H9 (cell line): ENCODE results near the gene LRP2BP. TPM values are rescaled to one million over a fixed set of nuclear protein-coding genes. Genes with fewer than 3 reads are reported as not detected.
"Not testable (repeated sequence)": the region's sequence is repeated elsewhere in the genome, so short reads cannot be mapped to it uniquely, and the experiment has no call there.

Experiments
- DNase-seq: peaks from one replicate; pipeline ENCODE4 v3.0.0-alpha.2; 2017
- H2AFZ ChIP-seq: one replicate; pipeline ENCODE4 v1.6.1; 2013; ENCODE audit warnings: mild to moderate bottlenecking, low read length, control low read depth, moderate library complexity
- H2AK5ac ChIP-seq: 2 replicates; pipeline ENCODE4 v1.6.1; 2013; ENCODE audit warnings: low read length, control low read depth, mixed read lengths; ENCODE audit not compliant: insufficient read length
- H2BK120ac ChIP-seq: one replicate; pipeline ENCODE4 v1.6.1; 2013; ENCODE audit warnings: low read depth, mild to moderate bottlenecking, low read length, control low read depth, inconsistent platforms; ENCODE audit not compliant: poor library complexity, severe bottlenecking
- H2BK12ac ChIP-seq: 2 replicates; pipeline ENCODE4 v1.6.1; 2013; ENCODE audit warnings: low read length, control low read depth, mixed read lengths, low read depth; ENCODE audit not compliant: insufficient read length
- H2BK15ac ChIP-seq: 2 replicates; pipeline ENCODE4 v1.6.1; 2013; ENCODE audit warnings: low read depth, low read length, control low read depth
- H2BK20ac ChIP-seq: one replicate; pipeline ENCODE4 v1.6.1; 2013; ENCODE audit warnings: low read depth, mild to moderate bottlenecking, low read length, control low read depth, inconsistent platforms; ENCODE audit not compliant: poor library complexity, severe bottlenecking
- H2BK5ac ChIP-seq: 2 replicates; pipeline ENCODE4 v1.6.1; 2013; ENCODE audit warnings: low read length, control low read depth, mixed read lengths; ENCODE audit not compliant: insufficient read length
- H3K14ac ChIP-seq: 2 replicates; pipeline ENCODE4 v1.6.1; 2013; ENCODE audit warnings: low read length, control low read depth; ENCODE audit not compliant: insufficient read depth
- H3K18ac ChIP-seq: 2 replicates; pipeline ENCODE4 v1.6.1; 2013; ENCODE audit warnings: low read depth, mild to moderate bottlenecking, mixed read lengths, low read length, control low read depth; ENCODE audit not compliant: insufficient read length
- H3K23ac ChIP-seq: 2 replicates; pipeline ENCODE4 v1.6.1; 2013; ENCODE audit warnings: low read length, control low read depth, mixed read lengths, low read depth; ENCODE audit not compliant: insufficient read length
- H3K23me2 ChIP-seq: 2 replicates; pipeline ENCODE4 v1.6.1; 2013; ENCODE audit warnings: low read depth, mild to moderate bottlenecking, mixed read lengths, low read length, control low read depth; ENCODE audit not compliant: insufficient read length, poor library complexity, severe bottlenecking
- H3K27ac ChIP-seq: 2 replicates; pipeline ENCODE4 v1.5.1; 2013; ENCODE audit warnings: low read length, control low read depth, mixed read lengths, low read depth; ENCODE audit not compliant: insufficient read length
- H3K27me3 ChIP-seq: 2 replicates; pipeline ENCODE4 v1.6.1; 2013; ENCODE audit warnings: low read length, control low read depth, inconsistent platforms; ENCODE audit not compliant: insufficient read depth
- H3K4ac ChIP-seq: 2 replicates; pipeline ENCODE4 v1.6.1; 2013; ENCODE audit warnings: low read depth, mild to moderate bottlenecking, control low read depth, inconsistent platforms, low read length, moderate library complexity
- H3K4me1 ChIP-seq: 2 replicates; pipeline ENCODE4 v1.6.1; 2013; ENCODE audit warnings: low read length, control low read depth, inconsistent platforms; ENCODE audit not compliant: insufficient read depth
- H3K4me2 ChIP-seq: 2 replicates; pipeline ENCODE4 v1.6.1; 2013; ENCODE audit warnings: low read length, control low read depth, mixed read lengths; ENCODE audit not compliant: insufficient read length, insufficient read depth
- H3K56ac ChIP-seq: 2 replicates; pipeline ENCODE4 v1.6.1; 2013; ENCODE audit warnings: low read depth, mild to moderate bottlenecking, mixed read lengths, low read length, control low read depth; ENCODE audit not compliant: insufficient read length
- H3K79me1 ChIP-seq: 2 replicates; pipeline ENCODE4 v1.6.1; 2013; ENCODE audit warnings: low read depth, mild to moderate bottlenecking, moderate library complexity, low read length, control low read depth, inconsistent platforms; ENCODE audit not compliant: insufficient read depth, poor library complexity, severe bottlenecking
- H3K79me2 ChIP-seq: 2 replicates; pipeline ENCODE4 v1.6.1; 2013; ENCODE audit warnings: low read length, control low read depth, inconsistent platforms; ENCODE audit not compliant: insufficient read depth
- H3K9ac ChIP-seq: 2 replicates; pipeline ENCODE4 v1.6.1; 2013; ENCODE audit warnings: low read length, control low read depth, mixed read lengths; ENCODE audit not compliant: insufficient read length; ENCODE audit errors: extremely low read depth
- H3K9me3 ChIP-seq: one replicate; pipeline ENCODE4 v1.6.1; 2013; ENCODE audit warnings: low read depth, low read length, inconsistent platforms; ENCODE audit not compliant: control insufficient read depth
- H3T11ph ChIP-seq: one replicate; pipeline ENCODE4 v1.6.1; 2013; ENCODE audit warnings: mild to moderate bottlenecking, low read length, control low read depth, inconsistent platforms
- H4K20me1 ChIP-seq: one replicate; pipeline ENCODE4 v1.6.1; 2013; ENCODE audit not compliant: control insufficient read depth, insufficient read length, insufficient read depth
- H4K5ac ChIP-seq: 2 replicates; pipeline ENCODE4 v1.6.1; 2013; ENCODE audit warnings: low read depth, mild to moderate bottlenecking, mixed read lengths, low read length, control low read depth; ENCODE audit not compliant: insufficient read length
- H4K8ac ChIP-seq: replicated peaks from 2 replicates; pipeline ENCODE4 v1.6.1; 2013; ENCODE audit warnings: low read length, control low read depth, mixed read lengths, low read depth; ENCODE audit not compliant: insufficient read length
- H4K91ac ChIP-seq: 2 replicates; pipeline ENCODE4 v1.6.1; 2013; ENCODE audit warnings: low read depth, mild to moderate bottlenecking, moderate library complexity, mixed read lengths, low read length, control low read depth; ENCODE audit not compliant: insufficient read length
- H3K27ac Mint-ChIP-seq, 3 experiments: 2 replicates in 2 of 3; 3 replicates in 1 of 3; pipeline ENCODE4 v1.8.0; 2020 to 2021; ENCODE audit warnings: mixed read lengths in 3 of 3, mild to moderate bottlenecking in 1 of 3, moderate library complexity in 1 of 3
- H3K27me3 Mint-ChIP-seq: 2 replicates; pipeline ENCODE4 v1.8.0; 2021; ENCODE audit warnings: low read depth, mild to moderate bottlenecking, moderate library complexity, mixed read lengths
- H3K36me3 Mint-ChIP-seq, 3 experiments: 2 replicates in 2 of 3; 3 replicates in 1 of 3; pipeline ENCODE4 v1.8.0; 2020 to 2021; ENCODE audit warnings: low read depth in 3 of 3, mixed read lengths in 3 of 3; ENCODE audit not compliant: insufficient read depth in 1 of 3
- H3K4me1 Mint-ChIP-seq, 2 experiments: 2 replicates each; pipeline ENCODE4 v1.8.0; 2020; ENCODE audit warnings: mixed read lengths in 2 of 2
- H3K4me3 Mint-ChIP-seq, 2 experiments: 2 replicates in 1 of 2; 3 replicates in 1 of 2; pipeline ENCODE4 v1.8.0; 2020 to 2021; ENCODE audit warnings: mild to moderate bottlenecking in 2 of 2, mixed read lengths in 2 of 2, moderate library complexity in 1 of 2
- H3K9me3 Mint-ChIP-seq, 2 experiments: 2 replicates in 1 of 2; 3 replicates in 1 of 2; pipeline ENCODE4 v1.8.0; 2020; ENCODE audit warnings: mild to moderate bottlenecking in 2 of 2, mixed read lengths in 2 of 2, moderate library complexity in 1 of 2
- WGBS: extraction: QIAGEN DNeasy Blood & Tissue Kit; methylation state at CpG from one replicate; pipeline ENCODE4 v1.1.7; 2013; ENCODE audit warnings: missing lambda C conversion rate, low lambda C conversion rate, mixed read lengths; ENCODE audit not compliant: insufficient read length; ENCODE audit errors: extremely low coverage; 5-methylcytosine and 5-hydroxymethylcytosine counted together
- total RNA-seq: library from RNA; stranded (reverse); gene quantifications from 2 replicates; pipeline ENCODE4 v1.2.1, GENCODE V29; 2021

LRP2BP gene
- total RNA-seq, 1 experiment from 2014 or later, result 0.46 TPM

DNA sequence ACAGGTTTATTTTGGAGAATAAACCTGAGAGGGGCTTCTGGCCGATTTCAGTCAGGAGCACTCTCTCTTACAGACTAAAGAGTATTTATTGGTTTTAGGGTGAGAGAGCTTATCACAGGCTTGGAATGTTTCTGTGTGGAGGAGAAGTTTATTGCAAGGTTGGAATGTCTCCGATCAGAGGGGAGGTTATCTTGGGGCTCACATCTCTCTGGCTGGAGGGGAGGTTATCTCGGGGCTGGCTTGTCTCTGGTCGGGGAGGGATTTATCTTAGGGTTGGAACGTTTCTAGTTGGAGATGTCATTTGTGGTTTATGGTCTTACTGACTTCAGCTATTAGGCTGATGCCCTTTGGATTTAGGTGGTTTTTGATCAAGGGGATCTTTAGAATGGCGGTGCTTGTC lies 71.4 kb downstream of the LRP2BP start:
- not testable (repeated sequence) for H3K23me2 ChIP-seq, DNase-seq, H2BK5ac ChIP-seq, H4K91ac ChIP-seq, H3K27ac ChIP-seq, H2BK15ac ChIP-seq, H3T11ph ChIP-seq, H2BK120ac ChIP-seq, H2BK20ac ChIP-seq, H4K5ac ChIP-seq, H2AK5ac ChIP-seq, H3K56ac ChIP-seq, H4K20me1 ChIP-seq, H3K4ac ChIP-seq, H3K79me1 ChIP-seq, H3K18ac ChIP-seq, H3K9ac ChIP-seq, H3K27me3 Mint-ChIP-seq, H3K14ac ChIP-seq, H2AFZ ChIP-seq, H3K23ac ChIP-seq, H3K4me3 Mint-ChIP-seq, H3K79me2 ChIP-seq, H3K4me2 ChIP-seq, H2BK12ac ChIP-seq, H4K8ac ChIP-seq, H3K27me3 ChIP-seq, H3K4me1 ChIP-seq
- Mint-ChIP-seq H3K4me1 (peaks cover 4 to 11% of the 10 kb centered on the region in 2 experiments; a peak in 3 of 4 replicates), H3K36me3 (peaks cover 50 to 78% (median 66%) of the 10 kb centered on the region in 3 experiments), H3K27ac (0 out of 7 replicates have a peak overlapping the region, but pooled peaks of 1 of the 3 experiments have one; percentile 30), H3K9me3 (peaks cover 34 to 36% of the 10 kb centered on the region in 2 experiments)
- WGBS, result no CpG with 5 or more reads among the region's 6 CpGs
- H3K9me3 ChIP-seq, result peaks cover 23% of the 10 kb centered on the region
